Dendritic cell treated with granulocyte-macrophage colony-stimulating factor and Interleukin-4, amounts not matched to agents 40 ng/mL and 50 ng/mL, for 4 days (primary cell): ENCODE data around the gene TXLNB.
"Not testable (repeated sequence)": the region's sequence is repeated elsewhere in the genome, so short reads cannot be mapped to it uniquely, and the experiment has no call there.

ENCODE experiments used
- H3K27ac Mint-ChIP-seq: one replicate; pipeline ENCODE4 v1.8.0; 2022; ENCODE audit warnings: mild to moderate bottlenecking, mixed read lengths
- H3K27me3 Mint-ChIP-seq: one replicate; pipeline ENCODE4 v1.8.0; 2022; ENCODE audit warnings: mild to moderate bottlenecking, mixed read lengths
- H3K36me3 Mint-ChIP-seq: one replicate; pipeline ENCODE4 v1.8.0; 2022; ENCODE audit warnings: low read depth, mixed read lengths
- H3K4me1 Mint-ChIP-seq: one replicate; pipeline ENCODE4 v1.8.0; 2022; ENCODE audit warnings: low read depth, mixed read lengths
- H3K4me3 Mint-ChIP-seq: one replicate; pipeline ENCODE4 v1.8.0; 2022; ENCODE audit warnings: mild to moderate bottlenecking, moderate library complexity, mixed read lengths
- H3K9me3 Mint-ChIP-seq: one replicate; pipeline ENCODE4 v1.8.0; 2022; ENCODE audit warnings: mixed read lengths
- intact Hi-C: fragments of 100-400 bp; cut with micrococcal nuclease; formaldehyde crosslinking; loops from one replicate; pipeline ENCODE4 v1.15.0; 2022

Gene TXLNB

DNA sequence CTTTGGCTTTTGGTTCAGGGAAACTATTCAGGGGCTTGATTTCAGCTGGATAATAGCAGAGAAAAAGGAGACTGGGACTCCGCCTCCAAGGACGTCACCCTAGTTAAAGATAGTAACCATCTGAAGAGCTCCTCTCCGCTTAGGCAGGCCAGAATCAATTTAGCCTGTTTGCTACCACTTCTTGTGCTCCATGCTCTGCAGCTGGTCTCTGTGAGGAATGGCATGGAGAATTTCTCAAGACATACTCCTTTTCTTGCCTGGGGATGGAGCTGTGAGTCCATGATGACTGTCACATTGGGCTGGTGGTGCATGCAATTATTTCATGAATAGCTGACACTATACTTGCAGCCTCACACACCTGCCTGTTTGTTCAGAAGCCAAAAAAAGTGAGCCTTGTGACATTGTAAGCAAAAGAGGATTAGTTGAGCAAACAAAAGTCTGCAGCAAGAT, 61.4 kb downstream of the TXLNB start:
- no peak overlapping the region for H3K4me3 Mint-ChIP-seq
- peaks cover 16% of the 10 kb centered on the region for H3K4me1 Mint-ChIP-seq
- H3K27me3 Mint-ChIP-seq = no peaks in the 10 kb centered on the region
- peaks cover 31% of the 10 kb centered on the region for H3K9me3 Mint-ChIP-seq
- intact Hi-C loops = no loop called here
- H3K27ac Mint-ChIP-seq = no peak overlapping the region
- H3K36me3 Mint-ChIP-seq = peaks cover 5% of the 10 kb centered on the region

DNA sequence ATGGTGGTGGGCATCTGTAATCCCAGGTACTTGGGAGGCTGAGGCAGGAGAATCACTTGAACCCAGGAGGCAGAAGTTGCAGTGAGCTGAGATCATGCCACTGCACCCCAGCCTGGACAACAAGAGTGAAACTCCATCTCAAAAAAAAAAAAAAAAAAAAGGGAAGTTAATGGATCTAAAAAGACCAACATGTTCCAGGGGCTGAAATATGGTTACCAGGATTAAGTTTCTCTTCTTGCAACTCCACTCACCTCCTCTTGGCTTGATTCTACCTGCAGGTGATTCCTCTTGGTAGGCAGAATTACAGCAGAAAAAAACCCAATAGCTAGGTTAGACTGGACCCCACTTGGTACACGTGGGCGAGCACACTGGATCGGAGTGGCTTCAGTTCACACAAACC, 63.4 kb downstream of the TXLNB start:
- H3K27me3 Mint-ChIP-seq, H3K27ac Mint-ChIP-seq, H3K4me3 Mint-ChIP-seq, H3K36me3 Mint-ChIP-seq, intact Hi-C loops: not testable (repeated sequence)
- Mint-ChIP-seq H3K9me3 (peaks cover 12% of the 10 kb centered on the region), H3K4me1 (peaks cover 16% of the 10 kb centered on the region)

- Mint-ChIP-seq H3K27me3 (no peaks in the 10 kb centered on the region), H3K9me3 (no peaks in the 10 kb centered on the region), H3K4me1 (peaks cover 7% of the 10 kb centered on the region), H3K4me3 (no peak overlapping the region), H3K27ac (peak overlapping the region; percentile 65), H3K36me3 (no peaks in the 10 kb centered on the region)
- intact Hi-C loops = loop anchor here (1.0 to 5.0 kb wide), 3 partner anchors 95 to 402 kb away; no protein-coding TSS in a partner anchor
These were observed 72.1 kb downstream of the TXLNB start for GRCh38 chr6:139219746-139220145.

DNA sequence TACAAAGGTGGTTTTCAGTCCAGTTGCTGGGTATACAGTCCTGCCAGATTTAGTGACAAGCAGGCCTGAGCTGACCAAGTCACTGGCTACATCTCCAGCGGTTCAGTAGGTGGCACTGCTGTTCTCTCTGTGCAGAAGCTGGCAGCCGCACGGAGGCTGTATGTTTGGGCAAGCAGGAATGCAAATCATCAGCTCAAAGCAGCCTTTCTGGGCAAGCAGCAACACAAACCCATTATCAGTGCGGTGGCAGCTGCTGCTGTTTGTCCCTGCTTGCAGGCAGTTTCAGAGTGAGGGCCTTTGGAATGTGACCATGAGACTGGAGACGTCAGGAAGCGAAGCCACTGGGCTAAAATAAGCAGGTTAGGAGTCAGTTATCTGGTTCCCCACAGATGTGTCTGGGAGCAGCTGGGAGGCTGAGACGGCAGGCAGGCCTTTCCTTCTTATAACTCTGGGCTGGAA, 72.5 kb downstream of the TXLNB start:
- Mint-ChIP-seq H3K27ac (peak overlapping the region; percentile 65), H3K4me1 (peaks cover 7% of the 10 kb centered on the region), H3K9me3 (no peaks in the 10 kb centered on the region), H3K36me3 (no peaks in the 10 kb centered on the region), H3K27me3 (no peaks in the 10 kb centered on the region), H3K4me3 (no peak overlapping the region)
- intact Hi-C loops = loop anchor here (1.0 to 5.0 kb wide), 3 partner anchors 94 to 402 kb away; no protein-coding TSS in a partner anchor

DNA sequence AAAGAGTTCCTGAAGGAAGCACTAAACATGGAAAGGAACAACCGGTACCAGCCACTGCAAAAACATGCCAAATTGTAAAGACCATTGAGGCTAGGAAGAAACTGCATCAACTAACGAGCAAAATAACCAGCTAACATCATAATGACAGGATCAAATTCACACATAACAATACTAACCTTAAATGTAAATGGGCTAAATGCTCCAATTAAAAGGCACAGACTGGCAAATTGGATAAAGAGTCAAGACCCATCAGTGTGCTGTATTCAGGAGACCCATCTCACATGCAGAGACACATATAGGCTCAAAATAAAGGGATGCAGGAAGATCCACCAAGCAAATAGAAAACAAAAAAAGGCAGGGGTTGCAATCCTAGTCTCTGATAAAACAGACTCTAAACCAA, 79.3 kb downstream of the TXLNB start:
- H3K4me3 Mint-ChIP-seq, H3K27ac Mint-ChIP-seq, H3K36me3 Mint-ChIP-seq, intact Hi-C loops, H3K4me1 Mint-ChIP-seq, H3K27me3 Mint-ChIP-seq: not testable (repeated sequence)
- H3K9me3 Mint-ChIP-seq = peaks cover 54% of the 10 kb centered on the region

GRCh38 chr6:139210766-139211165, 81.0 kb downstream of the TXLNB start:
- intact Hi-C loops, H3K36me3 Mint-ChIP-seq, H3K4me3 Mint-ChIP-seq, H3K27me3 Mint-ChIP-seq, H3K4me1 Mint-ChIP-seq, H3K27ac Mint-ChIP-seq: not testable (repeated sequence)
- peaks cover 71% of the 10 kb centered on the region for H3K9me3 Mint-ChIP-seq

- intact Hi-C loops = no loop called here
- H3K4me1 Mint-ChIP-seq = no peaks in the 10 kb centered on the region
These were observed 86.0 kb downstream of the TXLNB start for GRCh38 chr6:139205843-139206242.

DNA sequence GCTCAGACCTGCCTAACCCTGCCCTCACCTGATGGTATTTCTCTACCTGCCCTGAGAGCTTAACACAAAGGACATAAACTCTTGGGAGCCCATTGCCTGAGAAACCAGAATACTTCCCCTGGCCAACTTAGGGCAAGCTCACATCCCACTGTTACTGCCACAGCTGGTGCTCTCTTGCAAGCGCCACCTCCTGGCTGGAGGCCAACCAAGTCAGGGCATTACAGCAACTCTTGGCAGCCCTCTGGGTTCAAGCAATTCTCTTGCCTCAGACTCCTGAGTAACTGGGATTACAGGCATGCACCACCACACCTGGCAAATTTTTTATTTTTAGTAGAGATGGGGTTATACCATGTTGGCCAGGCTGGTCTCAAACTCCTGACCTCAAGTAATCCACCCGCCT, 86.8 kb downstream of the TXLNB start:
- no peaks in the 10 kb centered on the region for H3K4me1 Mint-ChIP-seq
- peaks cover 60% of the 10 kb centered on the region for H3K9me3 Mint-ChIP-seq
- intact Hi-C loops = no loop called here
- H3K27me3 Mint-ChIP-seq = no peaks in the 10 kb centered on the region
- H3K4me3 Mint-ChIP-seq = no peak overlapping the region
- no peak overlapping the region for H3K27ac Mint-ChIP-seq
- H3K36me3 Mint-ChIP-seq = peaks cover 6% of the 10 kb centered on the region

More at GRCh38 chr6:139205843-139206242, 86.0 kb downstream of the TXLNB start:
- Mint-ChIP-seq H3K36me3 (peaks cover 6% of the 10 kb centered on the region), H3K4me3 (no peak overlapping the region), H3K27me3 (no peaks in the 10 kb centered on the region), H3K27ac (no peak overlapping the region), H3K9me3 (peaks cover 68% of the 10 kb centered on the region)

DNA sequence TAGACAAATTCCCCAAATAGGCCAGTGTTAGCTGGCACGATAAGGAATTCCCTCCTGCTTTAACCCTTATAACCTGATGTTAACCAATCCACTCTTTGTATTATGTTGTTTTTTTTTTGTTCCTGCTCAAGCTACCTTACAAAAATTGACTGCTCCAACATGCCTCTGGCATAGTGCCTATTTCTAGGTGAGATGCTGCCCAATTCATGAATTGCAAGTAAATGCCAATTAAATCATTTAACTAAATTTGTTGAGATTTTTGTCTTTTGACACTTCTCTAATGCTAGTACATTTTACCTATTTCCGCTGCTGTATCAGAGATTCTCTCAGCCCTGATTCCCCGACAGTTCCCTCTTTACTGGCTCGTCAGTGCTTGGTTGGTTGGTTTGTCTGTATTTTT, 90.4 kb downstream of the TXLNB start:
- Mint-ChIP-seq H3K4me1 (no peaks in the 10 kb centered on the region), H3K36me3 (peaks cover 6% of the 10 kb centered on the region), H3K4me3 (no peak overlapping the region), H3K27me3 (no peaks in the 10 kb centered on the region), H3K9me3 (peaks cover 24% of the 10 kb centered on the region), H3K27ac (no peak overlapping the region)
- intact Hi-C loops = no loop called here

DNA sequence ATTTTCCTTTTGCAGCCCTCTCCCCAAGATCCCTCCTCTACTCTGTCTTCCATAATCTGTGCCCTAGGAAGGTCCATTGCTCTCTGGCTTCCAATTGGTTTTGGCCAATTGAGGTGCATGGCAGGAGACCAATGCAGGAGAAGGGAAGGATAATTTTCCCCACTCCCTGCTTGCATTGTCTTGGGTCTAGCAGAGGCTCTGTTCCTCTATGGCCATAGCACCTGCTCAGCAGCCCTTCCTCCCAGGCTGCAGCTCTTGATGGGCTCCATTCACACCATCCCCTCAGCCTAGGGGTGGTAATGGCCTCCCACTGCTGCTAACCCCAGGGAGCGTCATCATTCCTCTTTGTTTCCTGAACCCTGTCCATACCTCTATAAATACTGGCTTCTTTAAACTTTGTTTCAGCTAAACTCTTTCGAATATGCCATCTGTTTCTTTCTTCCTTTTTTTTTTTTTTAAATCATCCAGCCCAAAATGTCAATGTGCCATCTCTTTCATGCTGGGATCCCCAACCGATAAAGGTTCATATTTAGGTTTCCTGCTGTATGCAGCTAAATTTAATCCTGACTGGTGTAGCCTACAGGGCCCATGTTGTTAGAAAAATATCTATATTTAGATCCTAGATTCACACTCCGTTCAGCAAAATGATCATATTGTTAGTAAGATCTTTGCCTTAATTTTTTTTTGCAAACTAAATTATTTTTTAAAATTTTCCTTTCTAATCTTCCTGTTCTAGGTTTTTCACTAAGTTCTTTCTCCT, 93.1 kb downstream of the TXLNB start:
- Mint-ChIP-seq H3K27me3 (no peaks in the 10 kb centered on the region), H3K27ac (no peak overlapping the region), H3K9me3 (no peaks in the 10 kb centered on the region), H3K36me3 (no peaks in the 10 kb centered on the region), H3K4me3 (no peak overlapping the region), H3K4me1 (no peaks in the 10 kb centered on the region)
- intact Hi-C loops = no loop called here

DNA sequence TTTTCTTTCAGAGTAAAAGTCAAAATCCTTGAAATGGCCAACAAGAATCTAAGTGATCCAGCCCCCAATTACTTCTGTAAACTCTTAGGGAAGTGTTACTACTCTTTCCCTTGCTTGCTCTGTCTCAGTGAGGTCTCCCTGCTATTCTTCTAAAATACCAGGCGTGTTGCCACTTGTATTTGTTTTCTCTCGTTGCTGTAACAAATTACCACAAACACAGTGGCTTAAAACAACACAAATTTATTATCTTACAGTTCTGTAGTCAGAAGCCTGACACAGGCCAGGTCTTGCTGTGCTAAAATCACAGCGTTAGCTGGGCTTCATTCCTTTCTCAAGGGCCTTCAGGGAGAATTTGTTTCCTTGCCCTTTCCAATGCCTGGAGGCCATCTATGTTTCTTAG, 97.1 kb downstream of the TXLNB start:
- intact Hi-C loops = no loop called here
- Mint-ChIP-seq H3K4me3 (no peak overlapping the region), H3K4me1 (peaks cover 6% of the 10 kb centered on the region), H3K9me3 (no peaks in the 10 kb centered on the region), H3K27me3 (no peaks in the 10 kb centered on the region), H3K36me3 (no peaks in the 10 kb centered on the region), H3K27ac (no peak overlapping the region)
